HepG2 (cell line): ENCODE results near the gene RRBP1. TPM values are rescaled to one million over a fixed set of nuclear protein-coding genes. Genes with fewer than 3 reads are reported as not detected.

Experiments used
- EHMT2 ChIP-seq: fragments of 200-600 bp; sonication (generic); IDR thresholded peaks from 2 replicates; pipeline ENCODE4 v1.7.0; 2017; ENCODE audit warnings: antibody characterized with exemption, low read depth, low read length, borderline replicate concordance
- KLF13 ChIP-seq: sonication (generic); formaldehyde crosslinking; IDR thresholded peaks from 2 replicates; pipeline ENCODE4 v1.4.0; 2020; ENCODE audit warnings: mild to moderate bottlenecking, missing genetic modification reagents
- MXI1 ChIP-seq: IDR thresholded peaks from 3 replicates; pipeline ENCODE4 v1.6.1; 2012; ENCODE audit warnings: low read depth, low read length, inconsistent platforms, borderline replicate concordance
- NFE2L1 ChIP-seq: sonication (generic); formaldehyde crosslinking; IDR thresholded peaks from 2 replicates; pipeline ENCODE4 v1.4.0; 2020; ENCODE audit warnings: missing genetic modification reagents, mild to moderate bottlenecking, borderline replicate concordance
- RELA ChIP-seq: sonication (generic); formaldehyde crosslinking; IDR thresholded peaks from 2 replicates; pipeline ENCODE4 v1.4.0; 2020; ENCODE audit warnings: missing genetic modification reagents
- SALL2 ChIP-seq: sonication (generic); formaldehyde crosslinking; IDR thresholded peaks from 2 replicates; pipeline ENCODE4 v1.8.1; 2023; ENCODE audit warnings: mild to moderate bottlenecking, missing genetic modification reagents, inconsistent platforms
- SMAD9 ChIP-seq: sonication (generic); formaldehyde crosslinking; IDR thresholded peaks from 2 replicates; pipeline ENCODE4 v1.5.1; 2020; ENCODE audit warnings: mild to moderate bottlenecking, missing genetic modification reagents
- ZBTB38 ChIP-seq: sonication (generic); formaldehyde crosslinking; IDR thresholded peaks from 2 replicates; pipeline ENCODE4 v1.5.1; 2020; ENCODE audit warnings: mild to moderate bottlenecking, missing genetic modification reagents
- ZC3H4 ChIP-seq: sonication (generic); formaldehyde crosslinking; IDR thresholded peaks from 2 replicates; pipeline ENCODE4 v1.4.0; 2020; ENCODE audit warnings: missing genetic modification reagents, borderline replicate concordance
- ZKSCAN5 ChIP-seq: sonication (generic); formaldehyde crosslinking; IDR thresholded peaks from 2 replicates; pipeline ENCODE4 v1.5.1; 2020; ENCODE audit warnings: mild to moderate bottlenecking, missing genetic modification reagents
- ZNF274 ChIP-seq: sonication (generic); formaldehyde crosslinking; IDR thresholded peaks from 2 replicates; pipeline ENCODE4 v1.5.1; 2020; ENCODE audit warnings: mild to moderate bottlenecking, missing genetic modification reagents
- ZNF605 ChIP-seq: sonication (generic); formaldehyde crosslinking; IDR thresholded peaks from 2 replicates; pipeline ENCODE4 v1.8.0; 2022; ENCODE audit warnings: mild to moderate bottlenecking, missing genetic modification reagents
- polyA plus RNA-seq, 8 experiments: library from polyadenylated mRNA; depleted of rRNA in 3 of 8; stranded (reverse) in 7 of 8; unstranded in 1 of 8; fragments of >200 nt; fragmentation: Illumina TruSeq in 4 of 8; extraction: Trizol in 4 of 8; gene quantifications; 2 replicates each; pipeline versions ENCODE4 v1.2.1 to v1.2.3, GENCODE V29; 2011 to 2016; ENCODE audit warnings: low read depth in 4 of 8, missing spikeins in 1 of 8, mixed read lengths in 1 of 8; ENCODE audit not compliant: insufficient read depth in 1 of 8
- total RNA-seq, 5 experiments: library from RNA; depleted of rRNA; stranded (reverse); fragments of >200 nt; fragmentation: Illumina TruSeq; extraction: Trizol; gene quantifications; 2 replicates each; pipeline ENCODE4 v1.2.3, GENCODE V29; 2016; ENCODE audit warnings: low read depth in 1 of 5
- TF ChIP-seq, protein P1 (sequence below): sonication (generic); formaldehyde crosslinking; conservative IDR thresholded peaks from 2 replicates; pipeline ENCODE4 v1.8.0; 2022; ENCODE audit warnings: mild to moderate bottlenecking, moderate library complexity, missing genetic modification reagents
- TF ChIP-seq, protein P2 (sequence below): sonication (generic); formaldehyde crosslinking; IDR thresholded peaks from 2 replicates; pipeline ENCODE4 v1.4.0; 2020; ENCODE audit warnings: low read depth, mild to moderate bottlenecking, missing genetic modification reagents
- TF ChIP-seq, protein P3 (sequence below): sonication (generic); formaldehyde crosslinking; IDR thresholded peaks from 2 replicates; pipeline ENCODE4 v1.9.0; 2021; ENCODE audit warnings: missing genetic modification reagents, mild to moderate bottlenecking, borderline replicate concordance
- TF ChIP-seq, protein P4 (sequence below), 2 experiments: sonication (generic) in 1 of 2; formaldehyde crosslinking in 1 of 2; IDR thresholded peaks; 2 replicates each; pipeline versions ENCODE4 v1.5.1 to v1.6.1; 2011 to 2020; ENCODE audit warnings: borderline replicate concordance in 1 of 2, low read depth in 1 of 2, low read length in 1 of 2, mild to moderate bottlenecking in 1 of 2, missing genetic modification reagents in 1 of 2, moderate library complexity in 1 of 2

The RRBP1 gene
- total and polyA plus RNA-seq, 2 of the 13 experiments (the other 11 are each of a cell fraction or from before 2014, with no cell fraction given), result 150 to 222 TPM

DNA sequence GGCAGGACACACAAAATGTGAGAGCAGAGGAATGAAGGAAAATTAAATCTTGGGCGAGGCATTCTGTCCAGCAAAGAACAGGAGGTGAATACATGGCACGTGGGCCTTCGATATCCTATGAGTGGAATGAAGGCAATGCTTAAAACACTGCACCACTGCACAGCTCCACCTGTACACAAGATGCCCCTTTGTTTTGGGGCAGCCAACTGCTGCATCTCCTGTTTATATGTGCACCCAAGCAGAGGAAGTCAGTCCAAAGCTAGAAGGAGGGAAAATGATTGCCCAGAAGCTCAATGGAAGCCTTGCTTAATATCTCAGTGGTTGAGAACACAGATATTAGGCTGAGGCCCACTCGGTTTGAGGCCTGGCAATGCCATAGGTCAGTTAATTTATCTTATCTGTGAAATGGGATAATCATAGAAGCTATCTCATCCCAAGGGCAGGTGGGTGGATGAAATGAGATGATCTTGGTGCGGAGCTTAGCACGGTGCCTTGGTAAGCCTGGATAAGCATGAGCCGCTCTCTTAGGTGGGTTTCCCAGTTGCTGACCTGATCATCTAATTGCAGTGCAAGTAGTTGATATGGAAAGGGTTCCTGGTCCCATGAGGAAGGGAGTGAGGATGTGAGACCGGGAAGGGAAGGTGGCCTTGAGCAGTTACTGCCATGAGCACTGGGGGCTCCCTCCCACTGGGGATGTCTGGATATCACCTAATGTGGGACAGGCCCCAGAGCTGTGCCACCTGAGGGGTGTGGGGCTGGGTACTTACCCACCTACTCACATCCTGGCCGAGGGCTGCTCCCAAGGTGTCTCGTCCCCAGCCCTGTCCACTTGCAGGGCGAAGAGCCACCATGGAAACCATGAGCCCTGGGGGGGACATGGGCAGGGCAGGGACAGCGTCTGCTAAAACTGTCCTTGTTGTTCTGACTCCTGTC, 27.6 kb upstream of the RRBP1 start (continued):
- TF ChIP-seq, protein P1, sequence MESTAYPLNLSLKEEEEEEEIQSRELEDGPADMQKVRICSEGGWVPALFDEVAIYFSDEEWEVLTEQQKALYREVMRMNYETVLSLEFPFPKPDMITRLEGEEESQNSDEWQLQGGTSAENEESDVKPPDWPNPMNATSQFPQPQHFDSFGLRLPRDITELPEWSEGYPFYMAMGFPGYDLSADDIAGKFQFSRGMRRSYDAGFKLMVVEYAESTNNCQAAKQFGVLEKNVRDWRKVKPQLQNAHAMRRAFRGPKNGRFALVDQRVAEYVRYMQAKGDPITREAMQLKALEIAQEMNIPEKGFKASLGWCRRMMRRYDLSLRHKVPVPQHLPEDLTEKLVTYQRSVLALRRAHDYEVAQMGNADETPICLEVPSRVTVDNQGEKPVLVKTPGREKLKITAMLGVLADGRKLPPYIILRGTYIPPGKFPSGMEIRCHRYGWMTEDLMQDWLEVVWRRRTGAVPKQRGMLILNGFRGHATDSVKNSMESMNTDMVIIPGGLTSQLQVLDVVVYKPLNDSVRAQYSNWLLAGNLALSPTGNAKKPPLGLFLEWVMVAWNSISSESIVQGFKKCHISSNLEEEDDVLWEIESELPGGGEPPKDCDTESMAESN (CRISPR knock-in tag), result 0 out of 2 replicates have a peak, but pooled peaks have one; percentile 8
- no peak for TF ChIP-seq ZNF605 (CRISPR knock-in tag)
- no peak for TF ChIP-seq EHMT2
- no peak for TF ChIP-seq NFE2L1 (CRISPR knock-in tag)
- no peak for TF ChIP-seq SALL2
- TF ChIP-seq, protein P2, sequence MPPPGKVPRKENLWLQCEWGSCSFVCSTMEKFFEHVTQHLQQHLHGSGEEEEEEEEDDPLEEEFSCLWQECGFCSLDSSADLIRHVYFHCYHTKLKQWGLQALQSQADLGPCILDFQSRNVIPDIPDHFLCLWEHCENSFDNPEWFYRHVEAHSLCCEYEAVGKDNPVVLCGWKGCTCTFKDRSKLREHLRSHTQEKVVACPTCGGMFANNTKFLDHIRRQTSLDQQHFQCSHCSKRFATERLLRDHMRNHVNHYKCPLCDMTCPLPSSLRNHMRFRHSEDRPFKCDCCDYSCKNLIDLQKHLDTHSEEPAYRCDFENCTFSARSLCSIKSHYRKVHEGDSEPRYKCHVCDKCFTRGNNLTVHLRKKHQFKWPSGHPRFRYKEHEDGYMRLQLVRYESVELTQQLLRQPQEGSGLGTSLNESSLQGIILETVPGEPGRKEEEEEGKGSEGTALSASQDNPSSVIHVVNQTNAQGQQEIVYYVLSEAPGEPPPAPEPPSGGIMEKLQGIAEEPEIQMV (CRISPR knock-in tag), result peak; percentile 44; the same call in 1 of the 2 replicates
- TF ChIP-seq, protein P3, sequence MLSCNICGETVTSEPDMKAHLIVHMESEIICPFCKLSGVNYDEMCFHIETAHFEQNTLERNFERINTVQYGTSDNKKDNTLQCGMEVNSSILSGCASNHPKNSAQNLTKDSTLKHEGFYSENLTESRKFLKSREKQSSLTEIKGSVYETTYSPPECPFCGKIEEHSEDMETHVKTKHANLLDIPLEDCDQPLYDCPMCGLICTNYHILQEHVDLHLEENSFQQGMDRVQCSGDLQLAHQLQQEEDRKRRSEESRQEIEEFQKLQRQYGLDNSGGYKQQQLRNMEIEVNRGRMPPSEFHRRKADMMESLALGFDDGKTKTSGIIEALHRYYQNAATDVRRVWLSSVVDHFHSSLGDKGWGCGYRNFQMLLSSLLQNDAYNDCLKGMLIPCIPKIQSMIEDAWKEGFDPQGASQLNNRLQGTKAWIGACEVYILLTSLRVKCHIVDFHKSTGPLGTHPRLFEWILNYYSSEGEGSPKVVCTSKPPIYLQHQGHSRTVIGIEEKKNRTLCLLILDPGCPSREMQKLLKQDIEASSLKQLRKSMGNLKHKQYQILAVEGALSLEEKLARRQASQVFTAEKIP, result no peak
- TF ChIP-seq, protein P4, sequence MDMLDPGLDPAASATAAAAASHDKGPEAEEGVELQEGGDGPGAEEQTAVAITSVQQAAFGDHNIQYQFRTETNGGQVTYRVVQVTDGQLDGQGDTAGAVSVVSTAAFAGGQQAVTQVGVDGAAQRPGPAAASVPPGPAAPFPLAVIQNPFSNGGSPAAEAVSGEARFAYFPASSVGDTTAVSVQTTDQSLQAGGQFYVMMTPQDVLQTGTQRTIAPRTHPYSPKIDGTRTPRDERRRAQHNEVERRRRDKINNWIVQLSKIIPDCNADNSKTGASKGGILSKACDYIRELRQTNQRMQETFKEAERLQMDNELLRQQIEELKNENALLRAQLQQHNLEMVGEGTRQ (IDR thresholded peaks at IDR 0.05; ENCODE audit: low read depth, low read length), result no peak
- TF ChIP-seq, protein P4 (CRISPR knock-in tag; IDR thresholded peaks at IDR 0.05; ENCODE audit: borderline replicate concordance), result no peak
- TF ChIP-seq MXI1, result no peak
- no peak for TF ChIP-seq ZBTB38 (CRISPR knock-in tag)
- TF ChIP-seq ZKSCAN5 (CRISPR knock-in tag), result no peak
- TF ChIP-seq ZC3H4 (CRISPR knock-in tag), result peak; percentile 60; the same call in 1 of the 2 replicates
- no peak for TF ChIP-seq RELA (CRISPR knock-in tag)
- 0 out of 2 replicates have a peak, but pooled peaks have one; percentile 40 for TF ChIP-seq ZNF274 (CRISPR knock-in tag)
- TF ChIP-seq KLF13, result no peak
- no peak for TF ChIP-seq SMAD9 (CRISPR knock-in tag)
